HL-60 (cell line): ENCODE measurements around the gene KCNV2.

Source experiments
- CTCF ChIP-seq: IDR thresholded peaks from one replicate; pipeline ENCODE4 v1.5.1; 2011; ENCODE audit warnings: low read length, control low read depth, inconsistent platforms; ENCODE audit not compliant: insufficient read depth
- POLR2AphosphoS5 ChIP-seq: IDR thresholded peaks from 2 replicates; pipeline ENCODE4 v1.6.1; 2012; ENCODE audit warnings: low read depth
- REST ChIP-seq: IDR thresholded peaks from 2 replicates; pipeline ENCODE4 v1.6.1; 2012; ENCODE audit warnings: low read depth; ENCODE audit not compliant: insufficient replicate concordance
- SPI1 ChIP-seq: IDR thresholded peaks from 2 replicates; pipeline ENCODE4 v1.6.1; 2012; ENCODE audit warnings: low read depth, mild to moderate bottlenecking, borderline replicate concordance

- TF ChIP-seq CTCF (no peak), REST (no peak), POLR2AphosphoS5 (no peak), SPI1 (no peak)
Measured at GRCh38 chr9:2697492-2697891, 19.8 kb upstream of the KCNV2 start.
